ENCODE data around the gene TMTC1. TPM values are rescaled to one million over a fixed set of nuclear protein-coding genes. Genes with fewer than 3 reads are reported as not detected.

The TMTC1 gene
- total and polyA plus RNA-seq, 2 donors (not counting 1 experiment from before 2014, with no cell fraction given): not detected

- CTCF ChIA-PET: no interaction called here
- Histone ChIP-seq H3K79me2 (ENCODE audit: control insufficient read depth, insufficient read depth, low read length) (no peaks in the 10 kb centered on the region), H3K9ac (ENCODE audit: low read length) (no peak overlapping the region), H3K27me3 (replicated peaks in 1 of 4; ENCODE audit: control extremely low read depth in 1 of 4, control insufficient read depth in 3 of 4, insufficient read depth in 4 of 4, low read length in 3 of 4) (no peaks in the 10 kb centered on the region), H3K36me3 (replicated peaks in 1 of 2; ENCODE audit: control extremely low read depth in 1 of 2, control insufficient read depth in 1 of 2, extremely low read depth in 1 of 2, insufficient read depth in 2 of 2, low read length in 1 of 2) (no peaks in the 10 kb centered on the region), H4K20me1 (ENCODE audit: control insufficient read depth, insufficient read depth, low read length, poor library complexity, severe bottlenecking) (no peaks in the 10 kb centered on the region), H3K4me3 (ENCODE audit: control extremely low read depth in 1 of 5, extremely low read depth in 1 of 5, insufficient read depth in 1 of 5, low read depth in 2 of 5, low read length in 4 of 5) (no peak overlapping the region), H2AFZ (ENCODE audit: insufficient read depth, low read depth, low read length, poor library complexity, severe bottlenecking) (no peak overlapping the region), H3K4me2 (replicated peaks; ENCODE audit: low read depth, low read length, poor library complexity, severe bottlenecking) (no peak overlapping the region), H3K27ac (ENCODE audit: low read length in 2 of 2) (no peak overlapping the region), H3K4me1 (ENCODE audit: control insufficient read depth in 2 of 2, insufficient read depth in 2 of 2, low read length in 2 of 2) (no peaks in the 10 kb centered on the region), H3K9me3 (ENCODE audit: control extremely low read depth in 1 of 3, control insufficient read depth in 2 of 3, insufficient read depth in 1 of 3, low read length in 2 of 3) (no peaks in the 10 kb centered on the region)
- Mint-ChIP-seq H3K27me3 (no peaks in the 10 kb centered on the region), H3K27ac (no peak overlapping the region), H3K9me3 (ENCODE audit: insufficient read depth) (no peaks in the 10 kb centered on the region), H3K4me3 (no peak overlapping the region), H3K4me1 (no peaks in the 10 kb centered on the region)
- POLR2A ChIA-PET: no interaction called here
- ATAC-seq (ENCODE audit: low read depth) (no peak), DNase-seq (no peak)
- TF ChIP-seq EZH2 (IDR thresholded peaks at IDR 0.05; ENCODE audit: borderline replicate concordance, insufficient read depth, low read depth, low read length, poor library complexity, severe bottlenecking) (no peak), CTCF (IDR thresholded peaks at IDR 0.05) (no peak)
- intact Hi-C loops (cut with micrococcal nuclease): no loop called here
These were observed 20.4 kb downstream of the TMTC1 start for GRCh38 chr12:29763301-29763683.

GRCh38 chr12:29762637-29763300, 21.0 kb downstream of the TMTC1 start:
- Histone ChIP-seq H3K9me3 (ENCODE audit: control extremely low read depth in 1 of 3, control insufficient read depth in 2 of 3, insufficient read depth in 1 of 3, low read length in 2 of 3) (no peaks in the 10 kb centered on the region), H2AFZ (ENCODE audit: insufficient read depth, low read depth, low read length, poor library complexity, severe bottlenecking) (no peak overlapping the region), H3K79me2 (ENCODE audit: control insufficient read depth, insufficient read depth, low read length) (no peaks in the 10 kb centered on the region), H3K4me3 (ENCODE audit: control extremely low read depth in 1 of 5, extremely low read depth in 1 of 5, insufficient read depth in 1 of 5, low read depth in 2 of 5, low read length in 4 of 5) (no peak overlapping the region), H3K4me1 (ENCODE audit: control insufficient read depth in 2 of 2, insufficient read depth in 2 of 2, low read length in 2 of 2) (no peaks in the 10 kb centered on the region), H3K9ac (ENCODE audit: low read length) (no peak overlapping the region), H4K20me1 (ENCODE audit: control insufficient read depth, insufficient read depth, low read length, poor library complexity, severe bottlenecking) (no peaks in the 10 kb centered on the region), H3K4me2 (replicated peaks; ENCODE audit: low read depth, low read length, poor library complexity, severe bottlenecking) (no peak overlapping the region), H3K36me3 (replicated peaks in 1 of 2; ENCODE audit: control extremely low read depth in 1 of 2, control insufficient read depth in 1 of 2, extremely low read depth in 1 of 2, insufficient read depth in 2 of 2, low read length in 1 of 2) (no peaks in the 10 kb centered on the region), H3K27ac (ENCODE audit: low read length in 2 of 2) (no peak overlapping the region), H3K27me3 (replicated peaks in 1 of 4; ENCODE audit: control extremely low read depth in 1 of 4, control insufficient read depth in 3 of 4, insufficient read depth in 4 of 4, low read length in 3 of 4) (no peaks in the 10 kb centered on the region)
- Mint-ChIP-seq H3K27me3 (no peaks in the 10 kb centered on the region), H3K9me3 (ENCODE audit: insufficient read depth) (no peaks in the 10 kb centered on the region), H3K4me1 (no peaks in the 10 kb centered on the region), H3K27ac (no peak overlapping the region), H3K4me3 (no peak overlapping the region)
- ATAC-seq (ENCODE audit: low read depth) (no peak), DNase-seq (no peak)
- ChIA-PET POLR2A (no interaction called here), CTCF (no interaction called here)
- 80% methylated on average over 6 of the region's 7 CpGs for WGBS (ENCODE audit: insufficient coverage)
- intact Hi-C loops (cut with micrococcal nuclease): no loop called here
- TF ChIP-seq EZH2 (IDR thresholded peaks at IDR 0.05; ENCODE audit: borderline replicate concordance, insufficient read depth, low read depth, low read length, poor library complexity, severe bottlenecking) (no peak), CTCF (IDR thresholded peaks at IDR 0.05) (no peak)

Measured in B cell (primary cell).